GM13976 (cell line): ENCODE measurements around the gene SLC46A2.

Experiments used
- DNase-seq: peaks from one replicate; pipeline ENCODE4 v3.0.0; 2012; ENCODE audit warnings: low spot score
- CTCF ChIP-seq: IDR thresholded peaks from 2 replicates; pipeline ENCODE4 v1.5.1; 2012; ENCODE audit warnings: borderline replicate concordance, mild to moderate bottlenecking; ENCODE audit not compliant: insufficient read depth; ENCODE audit errors: extremely low read depth, missing control alignments, control extremely low read depth
- in situ Hi-C: fragments of 300-500 bp; cut with MboI; formaldehyde crosslinking; loops from one replicate; pipeline ENCODE4 v1.12.0; 2022; ENCODE audit warnings: low sequenced_read_pairs, mixed read lengths, inconsistent platforms; ENCODE audit not compliant: unreplicated experiment

Gene SLC46A2

GRCh38 chr9:112869041-112869529 is 21.6 kb downstream of the SLC46A2 start:
- in situ Hi-C loops: no loop called here
- TF ChIP-seq CTCF: no peak
- DNase-seq: no peak

- no peak for TF ChIP-seq CTCF
- no peak for DNase-seq
- in situ Hi-C loops: no loop called here
Observed at GRCh38 chr9:112868461-112868860, 22.2 kb downstream of the SLC46A2 start.

- TF ChIP-seq CTCF: no peak
- in situ Hi-C loops: no loop called here
- DNase-seq: no peak
Observed at GRCh38 chr9:112867275-112867991, 23.2 kb downstream of the SLC46A2 start.

- in situ Hi-C loops: no loop called here
- DNase-seq: no peak
- TF ChIP-seq CTCF: no peak
Observed at GRCh38 chr9:112866662-112867274, 23.9 kb downstream of the SLC46A2 start.

- no peak for DNase-seq
- in situ Hi-C loops: no loop called here
- no peak for TF ChIP-seq CTCF
Observed at GRCh38 chr9:112864982-112865381, 25.7 kb downstream of the SLC46A2 start.

GRCh38 chr9:112864403-112864802 is 26.3 kb downstream of the SLC46A2 start:
- in situ Hi-C loops: no loop called here
- TF ChIP-seq CTCF: no peak
- DNase-seq: no peak
